GM19099 (cell line): ENCODE data around the gene MAP2K2.

Experiments
- POLR2A ChIP-seq: IDR thresholded peaks from 3 replicates; pipeline ENCODE4 v1.6.1; 2011; ENCODE audit warnings: low read depth; ENCODE audit not compliant: insufficient read length; ENCODE audit errors: extremely low read depth

Gene MAP2K2

GRCh38 chr19:4046946-4047683, 76.8 kb downstream of the MAP2K2 start:
- no peak for TF ChIP-seq POLR2A

- TF ChIP-seq POLR2A = no peak
Observed at GRCh38 chr19:4046362-4046691, 77.6 kb downstream of the MAP2K2 start.

DNA sequence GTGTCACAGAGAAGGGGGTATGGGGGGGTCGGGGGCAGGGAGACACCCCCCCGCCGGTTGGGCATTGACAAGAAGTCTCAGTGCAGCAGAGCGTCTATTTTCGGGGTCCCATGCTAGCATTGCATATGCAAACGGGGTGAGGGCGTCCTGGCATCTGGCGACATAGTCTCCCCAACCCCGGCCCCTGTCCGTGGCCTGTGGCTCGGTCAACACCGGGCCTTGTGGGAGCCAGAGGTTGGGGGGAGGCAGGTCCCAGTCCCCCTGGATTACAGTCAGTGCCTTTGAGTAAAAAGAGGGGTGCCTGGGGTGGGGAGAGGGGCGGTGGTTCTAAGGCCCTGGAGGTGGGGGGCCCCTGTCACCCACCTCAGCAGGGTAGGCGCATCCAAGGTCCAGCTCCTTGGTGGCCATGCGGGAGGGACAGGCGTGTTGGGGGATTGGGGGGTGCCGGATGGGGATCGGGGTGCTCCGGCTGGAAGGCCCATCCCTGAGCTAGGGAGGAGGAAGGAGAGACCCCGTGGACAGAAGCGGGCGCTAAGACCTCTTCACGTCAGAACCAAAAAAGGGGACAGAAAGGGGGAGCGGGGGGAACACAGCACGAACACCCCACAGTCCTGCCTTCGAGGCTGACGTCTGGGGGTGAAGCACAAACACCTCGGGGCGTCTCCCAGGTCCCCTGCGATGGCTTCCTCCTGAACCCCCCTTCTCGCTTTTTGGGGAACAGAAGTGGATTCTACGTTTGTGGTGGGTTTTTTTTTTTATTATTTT, 78.1 kb downstream of the MAP2K2 start:
- TF ChIP-seq POLR2A = no peak

GRCh38 chr19:4044990-4045465, 78.9 kb downstream of the MAP2K2 start:
- TF ChIP-seq POLR2A = no peak

GRCh38 chr19:4043966-4044715, 79.8 kb downstream of the MAP2K2 start:
- TF ChIP-seq POLR2A = no peak

- no peak for TF ChIP-seq POLR2A
Observed at GRCh38 chr19:4043401-4043800, 80.5 kb downstream of the MAP2K2 start.

DNA sequence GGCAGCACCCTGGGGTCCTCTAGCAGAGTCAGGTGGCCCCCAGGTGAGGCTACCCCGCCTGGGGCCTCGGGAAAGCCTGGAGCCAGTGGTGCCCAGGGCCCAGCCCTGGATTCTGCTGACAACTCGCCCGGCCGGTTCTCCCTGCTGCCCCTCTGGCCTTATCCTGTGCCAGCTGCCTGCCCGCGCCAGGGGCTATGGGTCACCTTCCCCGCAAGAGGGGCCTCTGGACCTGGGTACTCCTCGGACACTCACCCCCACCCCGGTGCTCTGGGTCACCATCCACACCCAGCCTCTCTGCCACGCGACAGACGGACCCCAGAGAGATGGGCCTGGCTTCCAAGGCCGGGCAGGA, 81.2 kb downstream of the MAP2K2 start:
- no peak for TF ChIP-seq POLR2A

DNA sequence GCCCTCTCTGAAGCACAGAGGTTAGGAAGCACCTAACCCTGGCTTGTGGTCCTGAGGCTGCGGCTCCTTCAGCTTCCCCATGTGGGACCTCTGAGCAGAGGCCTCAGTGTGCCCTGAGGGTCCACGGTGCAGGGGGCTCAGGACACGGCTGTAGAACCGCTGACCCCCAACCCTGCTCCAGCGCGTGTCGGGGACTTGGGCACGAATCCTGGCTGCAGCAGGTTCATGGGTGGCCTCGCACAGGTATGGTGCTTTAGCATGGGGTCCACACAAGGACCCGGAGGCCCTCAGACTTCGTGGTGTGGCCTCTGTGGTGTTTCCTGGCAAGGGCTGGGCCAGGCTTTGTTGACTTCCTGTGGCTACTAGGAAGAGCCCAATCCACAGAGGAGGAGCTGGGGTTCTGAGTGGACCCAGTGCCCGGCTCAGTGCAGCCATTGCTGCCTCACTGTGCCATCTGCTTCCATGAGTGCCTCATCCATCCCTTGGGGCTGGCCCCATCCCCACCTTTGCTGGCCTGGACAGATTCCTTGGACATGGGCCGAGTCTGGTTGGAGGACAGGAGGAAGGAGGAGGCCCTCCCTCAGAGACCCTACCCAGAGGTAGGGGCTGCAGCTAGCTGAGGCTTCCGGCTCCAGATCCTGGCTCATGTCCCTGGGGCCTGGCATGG, 81.7 kb downstream of the MAP2K2 start:
- TF ChIP-seq POLR2A = no peak
